GM13977 (cell line): ENCODE results near the gene CCDC88C.

Source experiments
- DNase-seq: peaks from one replicate; pipeline ENCODE4 v3.0.0; 2012; ENCODE audit warnings: low spot score
- in situ Hi-C: fragments of 300-500 bp; cut with MboI; formaldehyde crosslinking; loops from one replicate; pipeline ENCODE4 v1.12.0; 2022; ENCODE audit warnings: low sequenced_read_pairs, low pct_unique_long_range_greater_than_20kb, mixed read lengths, inconsistent platforms; ENCODE audit not compliant: unreplicated experiment
- TF ChIP-seq, protein P1 (sequence below): IDR thresholded peaks from 2 replicates; pipeline ENCODE4 v1.5.1; 2012; ENCODE audit warnings: mild to moderate bottlenecking, control low read depth; ENCODE audit not compliant: insufficient read depth; ENCODE audit errors: extremely low read depth, missing control alignments

Gene CCDC88C

DNA sequence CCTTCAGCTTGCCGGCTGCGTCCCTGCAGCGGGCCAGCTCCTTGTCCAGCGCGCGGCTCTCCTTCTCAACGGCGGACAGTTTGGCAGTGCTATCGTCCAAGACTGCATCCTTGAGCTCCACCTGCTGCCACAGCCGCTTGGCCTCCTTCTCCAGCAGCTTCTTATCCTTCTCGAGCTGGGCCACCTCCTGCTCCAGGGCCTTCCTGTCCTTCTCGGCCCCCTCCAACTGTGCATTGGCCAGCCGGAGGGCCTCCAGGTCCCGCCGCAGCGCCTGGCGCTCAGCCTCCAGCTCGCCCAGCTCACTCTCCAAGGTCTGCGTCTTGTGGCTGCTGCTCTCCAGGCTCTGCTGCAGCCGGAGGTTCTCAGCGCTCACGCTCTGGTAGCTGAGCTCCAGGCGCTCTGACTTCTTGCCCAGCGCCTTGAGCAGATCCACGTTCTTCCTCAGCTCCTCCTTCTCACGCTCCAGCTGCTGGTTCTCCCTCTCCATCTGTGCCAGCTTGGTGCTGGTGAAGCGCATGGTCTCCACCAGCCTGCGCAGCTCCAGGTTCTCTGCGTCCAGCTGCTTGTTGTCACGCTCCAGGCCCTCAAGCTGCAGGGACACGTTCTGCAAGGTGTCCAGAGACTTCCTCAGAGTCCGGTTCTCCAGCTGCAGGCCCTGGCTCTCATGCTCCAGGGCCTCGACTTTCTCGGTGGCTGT, 104.3 kb downstream of the CCDC88C start:
- TF ChIP-seq, protein P1, sequence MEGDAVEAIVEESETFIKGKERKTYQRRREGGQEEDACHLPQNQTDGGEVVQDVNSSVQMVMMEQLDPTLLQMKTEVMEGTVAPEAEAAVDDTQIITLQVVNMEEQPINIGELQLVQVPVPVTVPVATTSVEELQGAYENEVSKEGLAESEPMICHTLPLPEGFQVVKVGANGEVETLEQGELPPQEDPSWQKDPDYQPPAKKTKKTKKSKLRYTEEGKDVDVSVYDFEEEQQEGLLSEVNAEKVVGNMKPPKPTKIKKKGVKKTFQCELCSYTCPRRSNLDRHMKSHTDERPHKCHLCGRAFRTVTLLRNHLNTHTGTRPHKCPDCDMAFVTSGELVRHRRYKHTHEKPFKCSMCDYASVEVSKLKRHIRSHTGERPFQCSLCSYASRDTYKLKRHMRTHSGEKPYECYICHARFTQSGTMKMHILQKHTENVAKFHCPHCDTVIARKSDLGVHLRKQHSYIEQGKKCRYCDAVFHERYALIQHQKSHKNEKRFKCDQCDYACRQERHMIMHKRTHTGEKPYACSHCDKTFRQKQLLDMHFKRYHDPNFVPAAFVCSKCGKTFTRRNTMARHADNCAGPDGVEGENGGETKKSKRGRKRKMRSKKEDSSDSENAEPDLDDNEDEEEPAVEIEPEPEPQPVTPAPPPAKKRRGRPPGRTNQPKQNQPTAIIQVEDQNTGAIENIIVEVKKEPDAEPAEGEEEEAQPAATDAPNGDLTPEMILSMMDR, result no peak
- in situ Hi-C loops, result loop anchor here (10.0 kb wide), 1 partner anchor 111 kb away; no protein-coding TSS in a partner anchor
- DNase-seq, result no peak

DNA sequence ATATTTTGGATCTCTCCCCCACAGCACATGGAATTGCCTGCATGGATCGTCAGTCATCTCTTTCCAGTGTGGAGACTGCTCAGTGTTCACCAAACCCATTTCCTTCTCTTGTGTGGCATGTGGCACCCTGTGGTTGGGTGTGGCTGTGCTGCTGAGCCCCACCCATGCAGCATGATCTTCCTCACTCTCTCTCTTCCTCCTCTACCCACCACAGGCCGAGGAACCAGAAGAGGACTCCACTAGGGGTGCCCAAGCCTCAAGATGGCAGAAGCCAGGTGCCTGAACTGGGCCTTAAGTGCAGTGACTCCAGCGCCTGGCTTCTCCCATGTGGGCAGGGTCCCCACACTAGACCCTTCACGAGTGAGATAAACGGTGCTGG, 106.3 kb downstream of the CCDC88C start:
- in situ Hi-C loops, result loop anchor here (10.0 kb wide), 1 partner anchor 114 kb away; no protein-coding TSS in a partner anchor
- TF ChIP-seq, protein P1, result no peak
- no peak for DNase-seq

DNA sequence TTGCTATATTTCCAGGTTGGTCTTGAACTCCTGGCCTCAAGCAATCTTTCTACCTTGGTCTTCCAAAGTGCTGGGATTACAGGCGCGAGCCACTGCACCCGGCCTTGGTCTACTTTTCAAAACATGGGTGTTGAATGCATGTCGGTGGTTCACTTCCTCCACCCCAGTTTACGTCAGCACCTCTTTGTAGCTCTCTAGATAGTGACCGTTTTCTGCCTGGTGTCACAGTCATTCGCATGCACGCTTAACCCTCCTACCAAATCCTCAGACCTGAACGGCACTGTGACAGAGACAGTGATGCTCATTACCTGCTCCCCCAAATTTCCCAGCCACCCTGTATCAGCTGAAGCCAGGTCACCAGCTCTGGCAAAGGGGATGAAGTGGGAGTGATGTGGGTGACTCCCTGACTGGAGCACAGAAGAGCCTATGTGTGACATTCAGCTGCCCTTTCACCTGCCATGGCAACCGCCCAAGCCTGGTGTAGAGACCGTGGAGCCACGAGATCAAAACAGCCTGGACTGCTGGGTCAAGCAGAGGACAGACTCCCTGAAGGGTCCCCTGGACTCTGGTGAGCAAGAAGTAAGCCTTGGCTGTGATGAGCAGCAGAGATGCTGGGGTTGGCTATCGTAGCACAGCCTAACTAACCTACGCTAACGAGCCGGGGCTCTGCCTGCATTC, 106.9 kb downstream of the CCDC88C start:
- no peak for DNase-seq
- TF ChIP-seq, protein P1, result no peak
- in situ Hi-C loops, result loop anchor here (10.0 kb wide), 1 partner anchor 114 kb away; no protein-coding TSS in a partner anchor

DNA sequence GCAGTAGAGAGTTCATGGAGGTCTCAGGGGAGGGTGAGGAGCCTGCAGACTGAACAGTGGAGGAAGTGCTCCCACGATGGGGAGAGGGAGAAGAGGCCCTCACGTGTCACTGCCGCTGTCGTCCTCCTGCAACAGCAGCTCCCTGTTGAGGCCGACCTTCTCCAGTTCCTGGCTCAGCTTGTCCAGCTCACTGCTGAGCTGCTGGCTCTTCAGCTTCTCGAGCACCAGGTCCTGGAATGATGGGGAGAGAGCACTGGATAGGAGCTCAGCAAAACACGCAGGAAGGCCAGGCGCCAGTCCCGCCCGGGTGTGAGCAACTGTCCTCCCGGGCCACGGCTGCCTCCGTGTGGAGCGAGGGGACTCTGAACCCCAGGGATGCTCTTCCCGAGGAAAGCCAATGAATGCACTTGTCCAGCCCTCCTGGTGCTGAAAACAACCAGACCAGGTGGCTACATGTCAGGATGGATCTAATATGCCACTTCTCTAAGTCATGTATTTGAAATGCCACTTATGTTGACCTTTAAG, 107.8 kb downstream of the CCDC88C start:
- no peak for DNase-seq
- in situ Hi-C loops, result loop anchor here (10.0 kb wide), 1 partner anchor 115 kb away; no protein-coding TSS in a partner anchor
- TF ChIP-seq, protein P1, result no peak

DNA sequence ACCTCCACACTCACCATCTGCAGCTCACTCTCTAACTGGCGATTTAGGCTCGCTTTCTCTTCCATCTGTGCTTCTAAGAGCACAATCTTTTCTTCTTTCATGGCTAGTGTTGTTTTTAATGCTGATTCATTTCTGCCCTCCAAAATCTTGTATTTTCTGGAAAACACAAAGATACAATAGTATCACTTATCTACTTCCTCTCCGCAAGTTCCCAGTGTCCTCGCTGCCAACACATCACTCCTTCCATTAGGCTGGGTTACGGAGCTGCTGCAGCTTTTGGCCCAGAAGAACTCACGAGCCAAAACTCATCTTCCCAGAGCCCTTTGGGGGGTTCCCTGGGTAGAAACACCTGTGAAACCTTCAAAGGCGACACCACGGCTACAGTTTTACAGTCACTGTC, 109.3 kb downstream of the CCDC88C start:
- DNase-seq, result no peak
- TF ChIP-seq, protein P1, result no peak
- in situ Hi-C loops, result no loop called here

DNA sequence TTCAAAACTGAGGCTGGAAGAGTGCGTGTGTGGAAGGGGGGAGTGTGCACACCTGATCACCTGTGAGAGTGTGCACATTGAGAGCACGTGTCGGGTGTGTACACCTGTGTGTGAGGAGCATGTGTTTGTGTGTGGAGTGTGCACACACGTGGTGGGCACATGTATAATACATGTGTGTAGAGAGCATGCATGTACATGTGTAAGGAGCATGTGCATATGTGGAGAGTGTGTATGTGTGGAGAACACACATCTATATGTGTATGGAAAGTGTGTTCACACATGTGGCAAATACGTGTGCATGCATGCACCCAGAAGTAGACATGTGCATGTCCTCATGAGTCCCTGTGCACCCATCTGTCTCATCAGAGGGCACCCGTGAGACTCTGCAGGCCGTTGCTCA, 110.0 kb downstream of the CCDC88C start:
- in situ Hi-C loops, result no loop called here
- no peak for DNase-seq
- TF ChIP-seq, protein P1, result no peak
